SU-DHL-6 (cell line): Measurements from ENCODE around the gene ANK3.

Experiments
- CTCF ChIP-seq: fragments of 200-600 bp; sonication (generic); IDR thresholded peaks from one replicate; pipeline ENCODE4 v1.5.1; 2017; ENCODE audit warnings: antibody characterized with exemption, mild to moderate bottlenecking, low read length, moderate library complexity; ENCODE audit not compliant: insufficient read depth, poor library complexity, severe bottlenecking
- EZH2phosphoT487 ChIP-seq: fragments of 200-600 bp; sonication (generic), shearing (Covaris generic); conservative IDR thresholded peaks from 2 replicates; pipeline ENCODE4 v1.6.1; 2018; ENCODE audit warnings: mild to moderate bottlenecking, antibody characterized with exemption, low read length, moderate library complexity, mixed read lengths

DNA sequence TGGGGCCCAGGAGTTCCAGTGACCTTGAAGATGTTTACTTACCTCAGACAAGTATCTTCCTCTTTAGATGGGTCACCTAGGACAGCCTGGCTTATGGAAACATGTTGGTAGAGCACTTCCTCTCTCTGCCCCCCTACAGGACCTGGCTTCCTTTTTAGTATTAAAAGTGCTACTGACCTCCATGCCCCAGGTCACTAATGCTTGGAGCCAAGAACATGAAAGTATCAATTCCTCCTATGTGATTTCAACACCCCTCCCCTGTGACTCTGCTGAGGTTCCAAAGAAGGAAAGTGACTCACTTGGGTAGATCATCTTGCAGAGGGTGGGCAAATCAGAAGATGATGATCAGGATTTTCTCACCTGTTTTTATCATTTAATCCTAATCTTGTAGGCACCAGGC is 358.0 kb downstream of the ANK3 start:
- no peak for TF ChIP-seq CTCF
- TF ChIP-seq EZH2phosphoT487, result no peak
